Peyer's patch (tissue), 4 donors: ENCODE results near the gene CREG1.

Source experiments
- CTCF ChIP-seq, 6 experiments: fragments of 450-650 bp in 4 of 6; fragments of 200-600 bp in 2 of 6; sonication (generic) in 1 of 6; IDR thresholded peaks; one replicate each; pipeline ENCODE4 v1.5.1; 2017 to 2019; ENCODE audit warnings: antibody characterized with exemption in 6 of 6, mild to moderate bottlenecking in 3 of 6, moderate library complexity in 1 of 6
- POLR2A ChIP-seq, 2 donors: fragments of 450-650 bp; IDR thresholded peaks; one replicate each; pipeline ENCODE4 v1.5.1; 2017; ENCODE audit warnings: antibody characterized with exemption in 2 of 2, mild to moderate bottlenecking in 2 of 2, moderate library complexity in 2 of 2

- TF ChIP-seq POLR2A (IDR thresholded peaks at IDR 0.05) (no peak), CTCF (IDR thresholded peaks at IDR 0.05) (no peak)
Observed at GRCh38 chr1:167529829-167530474, 23.6 kb downstream of the CREG1 start.
